HCT116 (cell line): ENCODE measurements around the gene CHST11. TPM values are rescaled to one million over a fixed set of nuclear protein-coding genes. Genes with fewer than 3 reads are reported as not detected.

Source experiments
- ATAC-seq: fragments of 200-7000 bp; cut with Tn5 transposase; 2 replicates; pipeline ENCODE4 v1.9.1; 2020; ENCODE audit warnings: mild to moderate bottlenecking, moderate library complexity
- BruUV-seq: library from RNA; stranded (reverse); fragments of 400-500 nt; replicated peaks from 2 replicates; lab custom pipeline; 2021; lab: Mats Ljungman, UMichigan
- CTCF ChIA-PET: fragments of 300-600 bp; sonication (Branson Sonifier 250); formaldehyde crosslinking; loops from one replicate; lab custom pipeline; 2021; ENCODE audit warnings: antibody characterized with exemption; lab: Charles Lee
- POLR2A ChIA-PET: fragments of 300-600, 350-600 bp; sonication (Branson Sonifier 250); formaldehyde crosslinking; loops from one replicate; lab custom pipeline; 2021; ENCODE audit warnings: antibody characterized with exemption; lab: Charles Lee
- RAD21 ChIA-PET, 2 experiments: fragments of 300-600 bp; sonication (Branson Sonifier 250); formaldehyde crosslinking; loops; one replicate each; lab custom pipeline; 2023; ENCODE audit warnings: low total read pairs in 2 of 2; ENCODE audit not compliant: uncharacterized antibody in 2 of 2, unreplicated experiment in 2 of 2, low non-redundant PET in 1 of 2; lab: Charles Lee
- DNase-seq: peaks from one replicate; pipeline ENCODE4 v3.0.0-alpha.2; 2010; ENCODE audit warnings: low read depth, low spot score
- H2AFZ ChIP-seq: fragments of 200-600 bp; shearing (Covaris generic), sonication (generic); 2 replicates; pipeline ENCODE4 v1.6.1; 2017; ENCODE audit warnings: low read depth, mixed run types, mixed read lengths, antibody characterized with exemption, low read length; ENCODE audit not compliant: poor library complexity, severe bottlenecking
- H3K27ac ChIP-seq: 2 replicates; pipeline ENCODE4 v1.5.1; 2012; ENCODE audit warnings: low read depth, low read length
- H3K27me3 ChIP-seq: fragments of 200-600 bp; sonication (generic); 2 replicates; pipeline ENCODE4 v1.6.1; 2016; ENCODE audit warnings: mixed run types, low read length, mixed read lengths; ENCODE audit not compliant: insufficient read depth
- H3K36me3 ChIP-seq, 2 experiments: fragments of 200-500 bp in 1 of 2; fragments of 200-600 bp in 1 of 2; sonication (Bioruptor generic) in 1 of 2; sonication (generic) in 1 of 2; 2 replicates each; pipeline versions ENCODE4 v1.5.1 to v1.6.1; 2014 to 2016; ENCODE audit warnings: low read length in 2 of 2, inconsistent platforms in 1 of 2, mixed read lengths in 1 of 2, mixed run types in 1 of 2; ENCODE audit not compliant: insufficient read depth in 2 of 2, control insufficient read depth in 1 of 2
- H3K4me1 ChIP-seq, 2 experiments: fragments of 200-600 bp in 1 of 2; sonication (generic) in 1 of 2; 2 replicates each; pipeline versions ENCODE4 v1.5.1 to v1.6.1; 2012 to 2017; ENCODE audit warnings: low read length in 2 of 2, inconsistent platforms in 1 of 2, mild to moderate bottlenecking in 1 of 2, mixed read lengths in 1 of 2, mixed run types in 1 of 2, moderate library complexity in 1 of 2; ENCODE audit not compliant: insufficient read depth in 2 of 2, control insufficient read depth in 1 of 2
- H3K4me2 ChIP-seq: fragments of 200-600 bp; sonication (generic); 2 replicates; pipeline ENCODE4 v1.6.1; 2017; ENCODE audit warnings: mixed run types, low read length, mixed read lengths
- H3K4me3 ChIP-seq, 2 experiments: fragments of 200-600 bp in 1 of 2; sonication (generic) in 1 of 2; replicated peaks in 1 of 2; 2 replicates each; pipeline ENCODE4 v1.5.1; 2011 to 2016; ENCODE audit warnings: low read length in 2 of 2, control low read depth in 1 of 2, low read depth in 1 of 2, mild to moderate bottlenecking in 1 of 2, mixed read lengths in 1 of 2, mixed run types in 1 of 2
- H3K79me2 ChIP-seq: fragments of 200-600 bp; sonication (generic); 2 replicates; pipeline ENCODE4 v1.6.1; 2017; ENCODE audit warnings: mild to moderate bottlenecking, mixed run types, low read length, moderate library complexity, mixed read lengths; ENCODE audit not compliant: insufficient read depth
- H3K9ac ChIP-seq: fragments of 200-600 bp; sonication (generic); 2 replicates; pipeline ENCODE4 v1.6.1; 2016; ENCODE audit warnings: low read length, mixed read lengths
- H3K9me2 ChIP-seq: fragments of 200-600 bp; sonication (generic), shearing (Covaris generic); 2 replicates; pipeline ENCODE4 v1.6.1; 2017; ENCODE audit warnings: mixed run types, mild to moderate bottlenecking, moderate library complexity; ENCODE audit not compliant: insufficient read depth
- H3K9me3 ChIP-seq, 2 experiments: fragments of 200-500 bp in 1 of 2; fragments of 200-600 bp in 1 of 2; sonication (Bioruptor generic) in 1 of 2; sonication (generic) in 1 of 2; 2 replicates each; pipeline ENCODE4 v1.6.1; 2014 to 2017; ENCODE audit warnings: low read length in 2 of 2, mixed read lengths in 2 of 2, inconsistent platforms in 1 of 2, low read depth in 1 of 2, mild to moderate bottlenecking in 1 of 2, mixed run types in 1 of 2, moderate library complexity in 1 of 2; ENCODE audit not compliant: control insufficient read depth in 1 of 2, insufficient read depth in 1 of 2
- H4K20me1 ChIP-seq: fragments of 200-600 bp; sonication (generic), shearing (Covaris generic); 2 replicates; pipeline ENCODE4 v1.6.1; 2017; ENCODE audit warnings: mixed run types, mild to moderate bottlenecking, moderate library complexity; ENCODE audit not compliant: insufficient read depth
- CBX3 ChIP-seq: IDR thresholded peaks from 2 replicates; pipeline ENCODE4 v1.6.1; 2012; ENCODE audit warnings: low read depth
- CEBPB ChIP-seq: IDR thresholded peaks from 2 replicates; pipeline ENCODE4 v1.6.1; 2012; ENCODE audit warnings: low read depth
- EZH2 ChIP-seq: fragments of 200-600 bp; sonication (generic); IDR thresholded peaks from 2 replicates; pipeline ENCODE4 v1.6.1; 2017; ENCODE audit warnings: antibody characterized with exemption, mixed run types
- EZH2phosphoT487 ChIP-seq: fragments of 200-600 bp; IDR thresholded peaks from 2 replicates; pipeline ENCODE4 v1.6.1; 2018; ENCODE audit warnings: antibody characterized with exemption, borderline replicate concordance
- POLR2AphosphoS5 ChIP-seq: IDR thresholded peaks from 2 replicates; pipeline ENCODE4 v1.6.1; 2011; ENCODE audit warnings: mild to moderate bottlenecking, low read depth, low read length, moderate library complexity
- RAD21 ChIP-seq: IDR thresholded peaks from 2 replicates; pipeline ENCODE4 v1.6.1; 2012; ENCODE audit warnings: low read depth, mild to moderate bottlenecking
- REST ChIP-seq: IDR thresholded peaks from 2 replicates; pipeline ENCODE4 v1.6.1; 2012; ENCODE audit warnings: low read depth
- ZBTB33 ChIP-seq: IDR thresholded peaks from 2 replicates; pipeline ENCODE4 v1.6.1; 2011; ENCODE audit warnings: mild to moderate bottlenecking, low read length, moderate library complexity; ENCODE audit not compliant: insufficient replicate concordance; ENCODE audit errors: extremely low read depth
- ZFX ChIP-seq: fragments of 450-650 bp; IDR thresholded peaks from 2 replicates; pipeline ENCODE4 v1.6.1; 2017
- ZNF274 ChIP-seq: fragments of 200-500 bp; sonication (Bioruptor generic); IDR thresholded peaks from 2 replicates; pipeline ENCODE4 v1.6.1; 2014; ENCODE audit warnings: mild to moderate bottlenecking, low read depth, low read length, inconsistent platforms
- intact Hi-C: fragments of 100-400 bp; cut with micrococcal nuclease; formaldehyde crosslinking; loops from 2 replicates; pipeline ENCODE4 v1.10.0; 2022
- total RNA-seq: library from RNA; stranded (reverse); gene quantifications from one replicate; pipeline ENCODE4 v1.2.1, GENCODE V29; 2021; ENCODE audit not compliant: unreplicated experiment

CHST11 gene
- total RNA-seq, 1 experiment from 2014 or later, result 10.1 TPM

GRCh38 chr12:104435765-104436164 is 21.0 kb upstream of the CHST11 start:
- TF ChIP-seq ZFX (no peak), EZH2 (no peak)
- H3K4me1 ChIP-seq, result no peaks in the 10 kb centered on the region
- BruUV-seq, result no TSS peak
- H3K9ac ChIP-seq, result no peak overlapping the region
- ChIA-PET CTCF (no interaction called here), POLR2A (no interaction called here), RAD21 (interaction anchor here in 1 of 2 experiments (0.5 kb wide), 1 partner anchor 12 kb away, joined by 3 read pairs; no protein-coding TSS in a partner anchor)
- no peak overlapping the region for H3K27ac ChIP-seq
- H3K79me2 ChIP-seq, result no peaks in the 10 kb centered on the region
- no peak for DNase-seq
- no peaks in the 10 kb centered on the region for H3K36me3 ChIP-seq
- no peak overlapping the region for H3K4me3 ChIP-seq
- intact Hi-C loops, result no loop called here
- H3K27me3 ChIP-seq, result no peaks in the 10 kb centered on the region
- no peaks in the 10 kb centered on the region for H3K9me3 ChIP-seq
- H4K20me1 ChIP-seq, result no peaks in the 10 kb centered on the region
- no peak overlapping the region for H3K4me2 ChIP-seq
- no peaks in the 10 kb centered on the region; the same call in 1 of the 2 replicates for H3K9me2 ChIP-seq
- H2AFZ ChIP-seq, result no peak overlapping the region
- ATAC-seq, result no peak

GRCh38 chr12:104436790-104437189 is 20.0 kb upstream of the CHST11 start:
- Histone ChIP-seq H3K79me2 (no peaks in the 10 kb centered on the region), H3K27ac (no peak overlapping the region), H3K4me2 (no peak overlapping the region), H2AFZ (no peak overlapping the region), H3K4me1 (no peaks in the 10 kb centered on the region), H3K36me3 (no peaks in the 10 kb centered on the region), H3K4me3 (no peak overlapping the region), H3K9me2 (no peaks in the 10 kb centered on the region; the same call in 1 of the 2 replicates), H3K27me3 (no peaks in the 10 kb centered on the region), H3K9me3 (no peaks in the 10 kb centered on the region), H3K9ac (no peak overlapping the region), H4K20me1 (no peaks in the 10 kb centered on the region)
- ChIA-PET CTCF (no interaction called here), RAD21 (no interaction called here), POLR2A (no interaction called here)
- BruUV-seq, result no TSS peak
- intact Hi-C loops, result no loop called here
- no peak for TF ChIP-seq CEBPB
- TF ChIP-seq CBX3, result no peak
- no peak for TF ChIP-seq ZNF274
- TF ChIP-seq REST, result no peak
- TF ChIP-seq ZBTB33, result no peak
- no peak for TF ChIP-seq EZH2phosphoT487
- TF ChIP-seq POLR2AphosphoS5, result no peak
- no peak for TF ChIP-seq RAD21
- DNase-seq, result no peak
- ATAC-seq, result no peak
